ENCODE measurements around the gene TMEM52. TPM values are rescaled to one million over a fixed set of nuclear protein-coding genes. Genes with fewer than 3 reads are reported as not detected.

The TMEM52 gene
- total RNA-seq, 1 donor from 2014 or later: 5.4 TPM

DNA sequence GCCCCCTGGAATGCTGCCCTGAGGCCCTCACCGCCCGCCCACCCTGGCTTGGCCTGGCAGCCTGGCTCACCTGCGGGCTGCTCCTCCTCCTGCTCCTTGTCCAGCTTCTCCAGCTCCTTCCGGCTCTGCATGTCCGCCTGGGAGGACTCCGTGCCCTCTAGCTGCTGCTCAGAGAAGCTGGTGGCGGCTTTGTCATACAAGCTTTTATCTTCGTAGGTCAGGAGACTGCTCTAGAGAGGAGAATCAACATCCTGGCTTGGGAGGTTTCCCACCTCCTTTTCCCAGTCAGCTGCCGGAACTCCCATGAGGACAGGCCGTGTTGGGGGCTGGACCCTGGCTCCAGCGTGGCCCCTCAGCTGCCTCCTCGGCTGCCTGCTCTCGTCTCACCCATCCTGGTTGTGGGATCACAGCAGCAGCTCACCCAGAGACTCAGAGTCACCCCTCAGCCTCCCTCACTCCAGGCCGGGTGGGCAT, 36.6 kb upstream of the TMEM52 start:
- TF ChIP-seq, protein P1, sequence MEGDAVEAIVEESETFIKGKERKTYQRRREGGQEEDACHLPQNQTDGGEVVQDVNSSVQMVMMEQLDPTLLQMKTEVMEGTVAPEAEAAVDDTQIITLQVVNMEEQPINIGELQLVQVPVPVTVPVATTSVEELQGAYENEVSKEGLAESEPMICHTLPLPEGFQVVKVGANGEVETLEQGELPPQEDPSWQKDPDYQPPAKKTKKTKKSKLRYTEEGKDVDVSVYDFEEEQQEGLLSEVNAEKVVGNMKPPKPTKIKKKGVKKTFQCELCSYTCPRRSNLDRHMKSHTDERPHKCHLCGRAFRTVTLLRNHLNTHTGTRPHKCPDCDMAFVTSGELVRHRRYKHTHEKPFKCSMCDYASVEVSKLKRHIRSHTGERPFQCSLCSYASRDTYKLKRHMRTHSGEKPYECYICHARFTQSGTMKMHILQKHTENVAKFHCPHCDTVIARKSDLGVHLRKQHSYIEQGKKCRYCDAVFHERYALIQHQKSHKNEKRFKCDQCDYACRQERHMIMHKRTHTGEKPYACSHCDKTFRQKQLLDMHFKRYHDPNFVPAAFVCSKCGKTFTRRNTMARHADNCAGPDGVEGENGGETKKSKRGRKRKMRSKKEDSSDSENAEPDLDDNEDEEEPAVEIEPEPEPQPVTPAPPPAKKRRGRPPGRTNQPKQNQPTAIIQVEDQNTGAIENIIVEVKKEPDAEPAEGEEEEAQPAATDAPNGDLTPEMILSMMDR (IDR thresholded peaks at IDR 0.05; ENCODE audit: partially characterized antibody, unreplicated experiment): no peak
- H3K36me3 Mint-ChIP-seq (ENCODE audit: unreplicated experiment): peaks cover 5% of the 10 kb centered on the region
- DNase-seq: no peak
- H3K4me3 Mint-ChIP-seq (ENCODE audit: unreplicated experiment): no peak overlapping the region
- peaks cover 3% of the 10 kb centered on the region for H3K27me3 Mint-ChIP-seq (ENCODE audit: unreplicated experiment)
- no peaks in the 10 kb centered on the region for H3K4me1 Mint-ChIP-seq (ENCODE audit: low read depth, unreplicated experiment)
- peaks cover 2% of the 10 kb centered on the region for H3K9me3 Mint-ChIP-seq (ENCODE audit: unreplicated experiment)
- no peak overlapping the region for H3K27ac Mint-ChIP-seq (ENCODE audit: unreplicated experiment)

DNA sequence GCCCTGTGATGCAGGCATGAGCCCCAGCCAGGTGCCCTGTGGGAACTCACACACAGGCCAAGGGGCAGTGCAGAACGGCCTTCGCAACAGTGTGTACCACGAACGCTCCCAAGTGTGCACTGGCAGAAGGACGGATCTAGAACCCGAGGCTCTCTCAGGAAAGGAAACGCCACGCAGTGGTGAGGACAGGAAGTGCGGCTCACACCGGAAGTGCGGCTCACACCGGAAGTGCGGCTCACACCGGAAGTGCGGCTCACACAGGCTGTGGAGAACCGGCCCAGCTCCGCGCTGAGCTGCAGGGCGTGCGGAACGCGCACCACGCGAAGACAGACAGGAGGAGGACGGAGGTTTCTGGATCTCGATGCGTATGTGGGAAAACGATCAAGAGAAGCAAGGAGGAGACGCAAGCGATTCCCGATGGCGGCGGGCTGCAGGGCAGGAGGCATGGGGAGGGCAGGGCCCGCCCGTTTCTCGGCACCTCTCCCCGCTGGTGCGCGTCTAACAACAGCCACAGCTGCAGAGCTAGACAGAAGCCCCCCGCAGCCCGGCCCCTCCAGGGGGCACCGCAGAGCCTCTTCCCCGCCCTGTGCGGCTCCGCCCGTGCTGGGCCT, 35.9 kb upstream of the TMEM52 start:
- Mint-ChIP-seq H3K4me1 (ENCODE audit: low read depth, unreplicated experiment) (no peaks in the 10 kb centered on the region), H3K27ac (ENCODE audit: unreplicated experiment) (no peak overlapping the region)
- peak; percentile 52 for DNase-seq

GRCh38 chr1:1954015-1954414, 34.9 kb upstream of the TMEM52 start:
- Mint-ChIP-seq H3K9me3 (ENCODE audit: unreplicated experiment) (no peaks in the 10 kb centered on the region), H3K4me1 (ENCODE audit: low read depth, unreplicated experiment) (no peaks in the 10 kb centered on the region), H3K27me3 (ENCODE audit: unreplicated experiment) (peaks cover 3% of the 10 kb centered on the region), H3K36me3 (ENCODE audit: unreplicated experiment) (peaks cover 5% of the 10 kb centered on the region), H3K4me3 (ENCODE audit: unreplicated experiment) (no peak overlapping the region), H3K27ac (ENCODE audit: unreplicated experiment) (no peak overlapping the region)
- TF ChIP-seq, protein P1 (IDR thresholded peaks at IDR 0.05; ENCODE audit: partially characterized antibody, unreplicated experiment): no peak
- DNase-seq: no peak

More for the DNA sequence above, 35.9 kb upstream of the TMEM52 start:
- Mint-ChIP-seq H3K27me3 (ENCODE audit: unreplicated experiment) (peaks cover 3% of the 10 kb centered on the region), H3K36me3 (ENCODE audit: unreplicated experiment) (peaks cover 5% of the 10 kb centered on the region), H3K4me3 (ENCODE audit: unreplicated experiment) (no peak overlapping the region), H3K9me3 (ENCODE audit: unreplicated experiment) (peaks cover 2% of the 10 kb centered on the region)
- TF ChIP-seq, protein P1 (IDR thresholded peaks at IDR 0.05; ENCODE audit: partially characterized antibody, unreplicated experiment): peak; percentile 54

- H3K4me1 Mint-ChIP-seq (ENCODE audit: low read depth, unreplicated experiment): no peaks in the 10 kb centered on the region
- no peak for DNase-seq
- peaks cover 5% of the 10 kb centered on the region for H3K36me3 Mint-ChIP-seq (ENCODE audit: unreplicated experiment)
- no peak overlapping the region for H3K27ac Mint-ChIP-seq (ENCODE audit: unreplicated experiment)
- H3K27me3 Mint-ChIP-seq (ENCODE audit: unreplicated experiment): peaks cover 3% of the 10 kb centered on the region
- H3K4me3 Mint-ChIP-seq (ENCODE audit: unreplicated experiment): no peak overlapping the region
- TF ChIP-seq, protein P1 (IDR thresholded peaks at IDR 0.05; ENCODE audit: partially characterized antibody, unreplicated experiment): no peak
- peaks cover 2% of the 10 kb centered on the region for H3K9me3 Mint-ChIP-seq (ENCODE audit: unreplicated experiment)
Observed at GRCh38 chr1:1950940-1951339, 31.9 kb upstream of the TMEM52 start.

DNA sequence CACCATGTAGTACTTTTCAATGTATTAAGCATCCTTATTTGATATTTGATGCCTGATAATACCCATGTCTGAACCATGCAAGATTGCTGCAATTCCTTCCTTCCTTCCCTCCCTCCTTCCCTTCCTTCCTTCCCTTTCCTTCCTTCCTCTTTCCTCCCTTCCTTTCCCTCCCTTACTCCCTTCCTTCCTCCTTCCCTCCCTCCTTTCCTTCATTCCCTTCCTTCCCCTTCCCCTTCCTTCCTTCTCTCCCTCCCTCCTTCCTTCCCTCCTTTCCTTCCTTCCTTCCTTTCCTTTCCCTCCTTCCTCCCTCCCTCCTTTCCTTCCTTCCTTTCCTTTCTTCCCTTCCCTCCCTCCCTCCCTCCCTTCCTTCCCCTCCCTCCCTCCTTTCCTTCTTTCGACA, 29.7 kb upstream of the TMEM52 start:
- no peak for DNase-seq
- peaks cover 5% of the 10 kb centered on the region for H3K27me3 Mint-ChIP-seq (ENCODE audit: unreplicated experiment)
- H3K4me3 Mint-ChIP-seq (ENCODE audit: unreplicated experiment): no peak overlapping the region
- TF ChIP-seq, protein P1 (IDR thresholded peaks at IDR 0.05; ENCODE audit: partially characterized antibody, unreplicated experiment): no peak
- peaks cover 2% of the 10 kb centered on the region for H3K9me3 Mint-ChIP-seq (ENCODE audit: unreplicated experiment)
- no peaks in the 10 kb centered on the region for H3K4me1 Mint-ChIP-seq (ENCODE audit: low read depth, unreplicated experiment)
- H3K36me3 Mint-ChIP-seq (ENCODE audit: unreplicated experiment): peaks cover 4% of the 10 kb centered on the region
- H3K27ac Mint-ChIP-seq (ENCODE audit: unreplicated experiment): no peak overlapping the region

All from glutamatergic neuron (in vitro differentiated cells).